NCI-H1105 treated with DMSO at 0.1 percent for 48 hours (cell line): ENCODE results near the gene ANO4.

ENCODE experiments used
- DNase-seq: peaks from one replicate; lab custom pipeline; 2025; lab: John Stamatoyannopoulos, UW

Gene ANO4

GRCh38 chr12:100951756-100952155 lies 157.2 kb downstream of the ANO4 start:
- DNase-seq = no peak

GRCh38 chr12:100953217-100953616 lies 158.6 kb downstream of the ANO4 start:
- DNase-seq = no peak

GRCh38 chr12:100953677-100954076 lies 159.1 kb downstream of the ANO4 start:
- DNase-seq = no peak

GRCh38 chr12:100954118-100954517 lies 159.5 kb downstream of the ANO4 start:
- no peak for DNase-seq

GRCh38 chr12:100955139-100955538 lies 160.6 kb downstream of the ANO4 start:
- DNase-seq = no peak

- no peak for DNase-seq
Measured at GRCh38 chr12:100956311-100956852, 161.8 kb downstream of the ANO4 start.

GRCh38 chr12:100959481-100959880 lies 164.9 kb downstream of the ANO4 start:
- no peak for DNase-seq

- no peak for DNase-seq
Measured at GRCh38 chr12:100962086-100962712, 167.6 kb downstream of the ANO4 start.

GRCh38 chr12:100963381-100963780 lies 168.8 kb downstream of the ANO4 start:
- no peak for DNase-seq

GRCh38 chr12:100964028-100964427 lies 169.5 kb downstream of the ANO4 start:
- no peak for DNase-seq

GRCh38 chr12:100967189-100967588 lies 172.6 kb downstream of the ANO4 start:
- peak; percentile 6 for DNase-seq

- no peak for DNase-seq
Measured at GRCh38 chr12:100970894-100971293, 176.3 kb downstream of the ANO4 start.

- no peak for DNase-seq
Measured at GRCh38 chr12:100972121-100972520, 177.5 kb downstream of the ANO4 start.

GRCh38 chr12:100974341-100974740 lies 179.8 kb downstream of the ANO4 start:
- DNase-seq = no peak

GRCh38 chr12:100974747-100975146 lies 180.2 kb downstream of the ANO4 start:
- no peak for DNase-seq

GRCh38 chr12:100976735-100977134 lies 182.2 kb downstream of the ANO4 start:
- DNase-seq = no peak

- DNase-seq = no peak
Measured at GRCh38 chr12:100980856-100981255, 186.3 kb downstream of the ANO4 start.

GRCh38 chr12:100982511-100983183 lies 188.1 kb downstream of the ANO4 start:
- DNase-seq = no peak

GRCh38 chr12:100984796-100985195 lies 190.2 kb downstream of the ANO4 start:
- no peak for DNase-seq

GRCh38 chr12:100986595-100987547 lies 192.3 kb downstream of the ANO4 start:
- DNase-seq = no peak

- DNase-seq = no peak
Measured at GRCh38 chr12:100987552-100988521, 193.3 kb downstream of the ANO4 start.
